Nephron (organoid): Measurements from ENCODE around the gene CHRM5.
"Not testable (repeated sequence)": the region's sequence is repeated elsewhere in the genome, so short reads cannot be mapped to it uniquely, and the experiment has no call there.

ENCODE experiments used
- H3K27ac Mint-ChIP-seq, 3 experiments: 2 replicates each; pipeline ENCODE4 v1.8.0; 2020; ENCODE audit warnings: mixed read lengths in 3 of 3, mild to moderate bottlenecking in 2 of 3, moderate library complexity in 1 of 3
- H3K27me3 Mint-ChIP-seq: 2 replicates; pipeline ENCODE4 v1.8.0; 2021; ENCODE audit warnings: low read depth, mild to moderate bottlenecking, moderate library complexity, mixed read lengths
- H3K36me3 Mint-ChIP-seq: 2 replicates; pipeline ENCODE4 v1.8.0; 2020; ENCODE audit warnings: low read depth, mixed read lengths
- H3K4me1 Mint-ChIP-seq: 2 replicates; pipeline ENCODE4 v1.8.0; 2020; ENCODE audit warnings: mixed read lengths
- H3K4me3 Mint-ChIP-seq, 3 experiments: 2 replicates each; pipeline ENCODE4 v1.8.0; 2020; ENCODE audit warnings: mild to moderate bottlenecking in 3 of 3, mixed read lengths in 3 of 3, moderate library complexity in 2 of 3
- H3K9me3 Mint-ChIP-seq: 2 replicates; pipeline ENCODE4 v1.8.0; 2020; ENCODE audit warnings: mixed read lengths
- TF ChIP-seq, protein P1 (sequence below), 3 experiments: fragments of 200-600 bp; sonication (generic); IDR thresholded peaks; one replicate each; pipeline ENCODE4 v1.5.0; 2021; ENCODE audit warnings: antibody characterized with exemption in 3 of 3; ENCODE audit not compliant: unreplicated experiment in 3 of 3

Gene CHRM5

DNA sequence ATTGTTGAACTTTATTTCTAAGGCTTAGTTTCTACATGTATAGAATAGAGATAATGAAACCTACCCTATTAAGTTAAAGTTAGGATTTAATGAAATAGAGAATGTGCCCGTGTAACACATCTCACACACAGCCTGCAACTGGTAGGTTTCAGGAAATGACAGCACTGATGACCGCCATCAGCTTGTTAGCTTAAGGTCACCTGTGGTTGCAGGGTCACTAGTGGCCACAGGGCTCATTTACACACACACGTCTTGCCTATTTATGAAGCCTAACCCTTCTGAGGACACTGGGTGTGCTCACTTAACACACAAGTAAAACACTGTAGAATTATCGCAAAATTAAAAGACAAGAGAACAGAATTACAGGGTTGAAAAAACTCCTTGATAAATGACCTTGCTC, 20.1 kb downstream of the CHRM5 start:
- H3K9me3 Mint-ChIP-seq = no peaks in the 10 kb centered on the region
- TF ChIP-seq, protein P1, sequence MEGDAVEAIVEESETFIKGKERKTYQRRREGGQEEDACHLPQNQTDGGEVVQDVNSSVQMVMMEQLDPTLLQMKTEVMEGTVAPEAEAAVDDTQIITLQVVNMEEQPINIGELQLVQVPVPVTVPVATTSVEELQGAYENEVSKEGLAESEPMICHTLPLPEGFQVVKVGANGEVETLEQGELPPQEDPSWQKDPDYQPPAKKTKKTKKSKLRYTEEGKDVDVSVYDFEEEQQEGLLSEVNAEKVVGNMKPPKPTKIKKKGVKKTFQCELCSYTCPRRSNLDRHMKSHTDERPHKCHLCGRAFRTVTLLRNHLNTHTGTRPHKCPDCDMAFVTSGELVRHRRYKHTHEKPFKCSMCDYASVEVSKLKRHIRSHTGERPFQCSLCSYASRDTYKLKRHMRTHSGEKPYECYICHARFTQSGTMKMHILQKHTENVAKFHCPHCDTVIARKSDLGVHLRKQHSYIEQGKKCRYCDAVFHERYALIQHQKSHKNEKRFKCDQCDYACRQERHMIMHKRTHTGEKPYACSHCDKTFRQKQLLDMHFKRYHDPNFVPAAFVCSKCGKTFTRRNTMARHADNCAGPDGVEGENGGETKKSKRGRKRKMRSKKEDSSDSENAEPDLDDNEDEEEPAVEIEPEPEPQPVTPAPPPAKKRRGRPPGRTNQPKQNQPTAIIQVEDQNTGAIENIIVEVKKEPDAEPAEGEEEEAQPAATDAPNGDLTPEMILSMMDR (IDR thresholded peaks at IDR 0.05; ENCODE audit: unreplicated experiment in 3 of 3) = no peak
- H3K27ac Mint-ChIP-seq = no peak overlapping the region
- no peaks in the 10 kb centered on the region for H3K36me3 Mint-ChIP-seq
- peaks cover 3% of the 10 kb centered on the region for H3K4me1 Mint-ChIP-seq
- H3K27me3 Mint-ChIP-seq = no peaks in the 10 kb centered on the region
- no peak overlapping the region for H3K4me3 Mint-ChIP-seq

DNA sequence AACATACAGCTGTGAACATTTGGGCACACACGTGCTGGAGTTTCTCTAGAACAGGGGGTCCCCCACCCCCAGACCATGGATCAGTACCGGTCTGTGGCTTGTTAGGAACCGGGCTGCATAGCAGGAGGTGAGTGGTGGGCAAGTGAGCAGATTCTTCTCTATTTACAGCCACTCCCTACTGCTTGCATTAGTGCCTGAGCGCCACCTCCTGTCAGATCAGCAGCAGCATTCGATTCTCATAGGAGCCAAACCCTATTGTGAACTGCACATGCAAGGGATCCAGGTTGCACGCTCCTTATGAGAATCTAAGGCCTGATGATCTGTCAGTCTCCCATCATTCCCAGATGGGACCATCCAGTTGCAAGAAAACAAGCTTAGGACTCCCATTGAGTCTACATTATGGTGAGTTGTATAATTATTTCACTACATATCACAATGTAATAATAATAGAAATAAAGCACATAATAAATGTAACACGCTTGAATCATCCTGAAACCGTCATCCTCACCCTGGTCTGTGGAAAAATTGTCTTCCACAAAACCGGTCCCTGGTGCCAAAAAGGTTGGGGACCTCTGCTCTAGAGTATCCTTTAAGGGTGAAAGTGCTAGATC, 25.8 kb downstream of the CHRM5 start:
- Mint-ChIP-seq H3K4me3 (no peak overlapping the region), H3K9me3 (no peaks in the 10 kb centered on the region), H3K4me1 (no peaks in the 10 kb centered on the region), H3K36me3 (no peaks in the 10 kb centered on the region), H3K27me3 (no peaks in the 10 kb centered on the region), H3K27ac (no peak overlapping the region)
- TF ChIP-seq, protein P1 (IDR thresholded peaks at IDR 0.05; ENCODE audit: unreplicated experiment in 3 of 3) = peak in 1 of 3 experiments; percentile 30

DNA sequence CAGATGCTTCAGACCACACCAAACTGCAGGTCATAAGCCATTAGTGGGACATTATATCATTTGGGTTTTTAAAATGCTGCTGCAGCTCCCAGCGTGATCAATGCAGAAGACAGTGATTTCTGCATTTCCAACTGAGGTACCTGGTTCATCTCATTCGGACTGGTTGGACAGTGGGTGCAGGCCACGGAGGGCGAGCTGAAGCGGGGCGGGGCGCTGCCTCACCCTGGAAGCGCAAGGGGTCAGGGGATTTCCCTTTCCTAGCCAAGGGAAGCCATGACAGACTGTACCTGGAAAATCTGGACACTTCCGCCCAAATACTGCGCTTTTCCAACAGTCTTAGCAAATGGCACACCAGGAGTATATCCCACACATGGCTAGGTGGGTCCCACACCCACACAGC, 27.4 kb downstream of the CHRM5 start:
- H3K36me3 Mint-ChIP-seq, H3K27me3 Mint-ChIP-seq, H3K27ac Mint-ChIP-seq, H3K9me3 Mint-ChIP-seq, H3K4me1 Mint-ChIP-seq, H3K4me3 Mint-ChIP-seq: not testable (repeated sequence)

DNA sequence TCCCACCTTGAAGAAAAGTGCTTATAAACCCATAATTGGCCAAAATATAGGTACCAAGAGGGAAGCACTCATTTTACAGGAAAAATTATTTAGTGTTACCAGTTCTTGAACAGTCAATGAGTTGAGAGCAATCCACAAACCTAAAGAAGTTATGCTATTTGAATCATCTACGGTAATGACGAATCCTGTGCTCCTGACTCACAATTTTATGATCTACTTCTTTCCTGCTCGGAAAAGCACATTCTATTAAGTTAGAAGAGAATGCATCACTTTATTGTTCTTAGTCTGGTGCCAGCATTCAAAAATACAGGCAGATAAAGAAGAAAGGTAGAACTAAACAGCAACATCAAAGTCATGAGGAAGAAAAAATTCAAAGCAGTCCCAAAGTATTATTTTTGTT, 33.2 kb downstream of the CHRM5 start:
- Mint-ChIP-seq H3K27ac (no peak overlapping the region), H3K9me3 (no peaks in the 10 kb centered on the region), H3K4me3 (no peak overlapping the region), H3K27me3 (no peaks in the 10 kb centered on the region), H3K36me3 (no peaks in the 10 kb centered on the region), H3K4me1 (no peaks in the 10 kb centered on the region)
- TF ChIP-seq, protein P1 (IDR thresholded peaks at IDR 0.05; ENCODE audit: unreplicated experiment in 3 of 3) = no peak

- Mint-ChIP-seq H3K27me3 (no peaks in the 10 kb centered on the region), H3K27ac (no peak overlapping the region), H3K4me3 (no peak overlapping the region), H3K9me3 (no peaks in the 10 kb centered on the region), H3K4me1 (peaks cover 2% of the 10 kb centered on the region), H3K36me3 (no peaks in the 10 kb centered on the region)
- TF ChIP-seq, protein P1 (IDR thresholded peaks at IDR 0.05; ENCODE audit: unreplicated experiment in 3 of 3) = no peak
Observed at GRCh38 chr15:34006381-34006780, 38.1 kb downstream of the CHRM5 start.

GRCh38 chr15:34009656-34010055, 41.4 kb downstream of the CHRM5 start:
- no peak overlapping the region for H3K4me3 Mint-ChIP-seq
- no peak overlapping the region for H3K27ac Mint-ChIP-seq
- TF ChIP-seq, protein P1 (IDR thresholded peaks at IDR 0.05; ENCODE audit: unreplicated experiment in 3 of 3) = no peak
- no peaks in the 10 kb centered on the region for H3K36me3 Mint-ChIP-seq
- H3K9me3 Mint-ChIP-seq = no peaks in the 10 kb centered on the region
- H3K4me1 Mint-ChIP-seq = peaks cover 17% of the 10 kb centered on the region
- no peaks in the 10 kb centered on the region for H3K27me3 Mint-ChIP-seq
